GM21825 (cell line): ENCODE data around the gene PCSK2.

Source experiments
- ATAC-seq: cut with Tn5 transposase; IDR thresholded peaks from one replicate; pipeline ENCODE4 v1.9.1; 2021; ENCODE audit warnings: mild to moderate bottlenecking, moderate library complexity; ENCODE audit not compliant: unreplicated experiment

Gene PCSK2

GRCh38 chr20:17442588-17442987 is 215.7 kb downstream of the PCSK2 start:
- no peak for ATAC-seq

DNA sequence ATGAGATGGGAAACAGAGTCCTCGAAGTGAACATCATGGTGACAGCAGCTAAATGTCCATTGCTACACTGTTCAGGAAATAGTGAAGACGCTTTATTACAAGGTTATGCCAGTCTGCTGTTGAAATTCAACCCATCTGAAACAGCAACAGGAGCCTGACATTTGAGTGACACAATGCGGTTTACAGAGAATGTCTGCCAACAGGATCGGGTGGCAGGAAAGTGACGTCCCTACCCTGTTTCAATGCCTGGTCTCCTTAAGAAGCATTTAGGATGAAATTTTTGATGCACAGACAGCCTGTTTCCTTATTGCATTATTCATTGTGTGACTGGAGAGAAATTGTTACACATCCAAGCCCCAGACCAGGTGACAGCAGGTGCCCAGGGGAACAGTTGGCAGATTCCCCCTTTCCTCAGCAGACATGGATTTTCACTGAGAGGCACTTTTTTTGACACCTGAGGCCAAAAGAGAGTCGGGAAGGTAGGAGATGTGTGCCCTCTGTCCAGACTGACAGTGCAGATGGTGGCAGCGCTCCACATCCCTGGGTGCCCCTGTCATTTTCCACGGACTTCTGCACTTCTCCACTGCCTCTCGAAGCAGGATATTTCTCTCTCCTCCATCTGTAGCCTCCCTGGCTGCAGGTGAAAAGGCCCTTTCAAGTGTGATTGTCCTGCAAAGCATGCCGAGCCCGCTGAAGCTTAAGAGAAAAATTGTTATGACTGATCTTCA is 216.5 kb downstream of the PCSK2 start:
- no peak for ATAC-seq

DNA sequence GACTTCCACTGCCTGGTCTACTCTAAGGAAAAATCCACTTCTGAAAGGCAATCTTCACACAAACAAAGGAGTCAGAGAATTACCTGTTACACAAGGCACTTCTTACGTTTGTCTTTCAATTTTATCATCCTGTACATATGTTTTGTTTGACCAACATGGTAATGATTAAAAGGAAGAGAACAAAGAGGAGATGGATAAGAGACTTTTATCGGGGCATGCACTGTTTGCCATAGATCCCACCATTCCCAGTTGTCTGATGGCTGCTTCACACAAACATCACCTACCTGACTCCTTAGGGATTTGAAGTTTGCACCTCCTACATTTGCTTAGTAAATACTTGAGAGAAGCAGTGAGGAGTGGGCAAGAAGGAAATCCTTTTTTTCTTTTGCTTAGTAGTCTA is 217.3 kb downstream of the PCSK2 start:
- no peak for ATAC-seq

GRCh38 chr20:17445543-17445942 is 218.7 kb downstream of the PCSK2 start:
- no peak for ATAC-seq

GRCh38 chr20:17446171-17446570 is 219.3 kb downstream of the PCSK2 start:
- no peak for ATAC-seq

- ATAC-seq = no peak
Observed at GRCh38 chr20:17448071-17448470, 221.2 kb downstream of the PCSK2 start.

GRCh38 chr20:17449031-17449430 is 222.2 kb downstream of the PCSK2 start:
- no peak for ATAC-seq

DNA sequence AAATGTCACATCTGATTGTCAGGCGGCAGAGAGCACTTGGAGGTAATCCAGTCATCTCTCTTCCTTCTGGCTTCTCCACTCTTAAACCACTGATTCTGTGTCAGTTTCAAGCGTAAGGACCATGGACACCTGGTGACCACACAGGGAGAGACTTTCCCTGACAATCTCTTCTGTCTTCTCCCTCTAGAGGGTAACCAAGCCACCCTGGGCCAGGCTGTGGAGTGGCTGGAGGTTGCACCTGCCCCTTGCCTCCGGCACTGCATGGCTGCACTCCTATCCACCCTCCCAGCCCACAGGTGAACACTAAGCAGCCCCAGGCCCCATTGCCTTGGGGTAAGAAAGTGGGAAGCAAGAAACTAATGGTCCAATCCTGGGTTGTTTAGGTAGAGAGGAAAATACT is 225.6 kb downstream of the PCSK2 start:
- ATAC-seq = no peak

DNA sequence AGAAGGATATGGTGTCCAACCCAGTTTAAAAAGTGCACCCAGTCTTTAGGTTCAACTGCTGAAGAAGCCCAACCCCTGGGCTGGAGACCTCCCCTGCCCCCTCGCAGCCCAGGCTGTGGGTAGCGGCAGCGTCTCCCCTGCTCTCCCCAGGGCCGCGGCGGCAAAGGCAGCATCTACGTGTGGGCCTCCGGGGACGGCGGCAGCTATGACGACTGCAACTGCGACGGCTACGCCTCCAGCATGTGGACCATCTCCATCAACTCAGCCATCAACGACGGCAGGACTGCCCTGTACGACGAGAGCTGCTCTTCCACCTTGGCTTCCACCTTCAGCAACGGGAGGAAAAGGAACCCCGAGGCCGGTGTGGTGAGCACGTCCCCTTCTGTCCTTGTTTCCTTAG is 226.8 kb downstream of the PCSK2 start:
- ATAC-seq = no peak

DNA sequence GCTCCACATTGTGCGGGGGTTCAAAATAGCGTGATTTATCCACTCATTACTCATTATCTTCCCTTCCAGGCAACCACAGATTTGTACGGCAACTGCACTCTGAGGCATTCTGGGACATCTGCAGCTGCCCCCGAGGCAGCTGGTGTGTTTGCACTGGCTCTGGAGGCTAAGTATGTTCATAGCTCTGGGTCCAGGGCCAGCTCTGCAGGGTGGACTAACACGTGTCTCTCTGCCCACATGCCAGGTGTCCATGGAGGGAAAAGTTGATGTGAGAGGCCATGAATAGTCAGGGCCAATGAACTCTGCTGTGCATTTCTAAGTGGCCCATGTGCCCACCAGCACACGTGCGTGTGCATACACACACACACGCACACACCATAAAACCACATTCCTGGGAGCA is 229.4 kb downstream of the PCSK2 start:
- no peak for ATAC-seq

DNA sequence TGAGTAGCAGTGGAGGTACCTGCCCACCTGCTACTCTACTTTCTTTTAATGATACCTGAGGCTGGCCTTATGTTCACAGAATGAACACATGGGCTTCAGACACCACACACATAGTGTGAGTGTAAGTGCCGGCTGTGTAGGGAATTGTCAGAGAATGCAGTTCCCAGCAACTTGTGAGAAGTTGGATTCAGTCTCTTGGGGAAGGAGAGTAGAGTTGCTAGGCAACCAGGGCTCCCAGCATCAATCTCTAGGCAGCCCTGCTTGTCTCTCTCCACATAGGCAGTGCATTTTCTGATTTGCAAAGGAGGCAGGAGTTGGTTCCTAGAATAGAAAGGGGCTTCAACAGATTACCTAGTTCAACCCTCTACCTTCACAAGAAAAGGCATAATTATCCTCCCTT is 230.2 kb downstream of the PCSK2 start:
- ATAC-seq = no peak

DNA sequence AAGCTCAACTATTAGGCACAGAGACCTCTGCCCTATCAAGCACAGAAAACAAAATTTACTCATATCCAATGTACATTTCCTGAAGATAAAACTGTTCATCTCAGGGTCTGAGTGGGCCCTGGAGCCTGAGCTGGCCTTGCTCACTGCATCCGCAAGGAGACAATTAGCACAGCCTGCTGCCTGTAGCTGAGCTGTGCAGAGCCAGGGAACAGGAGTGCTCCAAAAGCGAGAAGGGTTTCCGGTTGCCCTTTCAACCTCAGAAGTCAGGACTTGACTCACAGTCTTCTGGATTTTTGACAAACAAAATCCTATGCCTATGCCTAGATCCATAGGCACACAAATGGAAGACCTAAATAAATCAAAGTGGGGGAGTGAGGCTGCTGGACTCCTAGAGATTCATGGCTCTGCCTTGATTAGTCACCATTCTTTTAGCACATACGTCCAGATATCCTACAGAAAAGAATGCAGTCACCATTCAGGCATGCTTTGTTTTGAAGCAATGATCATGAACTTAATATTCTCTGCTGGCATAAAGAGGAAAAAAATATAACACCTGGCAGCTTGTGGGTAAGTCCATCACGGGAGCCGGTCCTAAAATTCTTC is 230.8 kb downstream of the PCSK2 start:
- ATAC-seq = no peak

- no peak for ATAC-seq
Observed at GRCh38 chr20:17460119-17460518, 233.3 kb downstream of the PCSK2 start.

DNA sequence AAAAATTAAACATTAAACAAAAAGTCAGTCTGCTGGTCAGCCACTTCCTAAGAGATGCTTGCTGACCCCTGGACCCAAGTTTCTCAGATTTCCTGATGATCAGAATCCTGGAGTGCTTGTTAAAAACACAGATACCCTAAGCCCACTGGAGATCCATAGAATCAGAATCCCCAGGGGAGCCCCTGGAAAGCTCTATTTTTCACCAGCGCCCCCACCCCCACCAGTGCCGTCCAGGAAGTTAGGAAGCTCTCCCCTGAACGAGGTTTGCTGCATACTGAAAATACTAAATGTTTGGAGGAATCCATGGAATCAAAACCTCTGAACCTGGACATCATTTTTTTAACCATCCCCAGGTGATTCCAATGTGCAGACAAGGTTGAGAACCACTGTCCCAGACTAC is 235.1 kb downstream of the PCSK2 start:
- no peak for ATAC-seq

DNA sequence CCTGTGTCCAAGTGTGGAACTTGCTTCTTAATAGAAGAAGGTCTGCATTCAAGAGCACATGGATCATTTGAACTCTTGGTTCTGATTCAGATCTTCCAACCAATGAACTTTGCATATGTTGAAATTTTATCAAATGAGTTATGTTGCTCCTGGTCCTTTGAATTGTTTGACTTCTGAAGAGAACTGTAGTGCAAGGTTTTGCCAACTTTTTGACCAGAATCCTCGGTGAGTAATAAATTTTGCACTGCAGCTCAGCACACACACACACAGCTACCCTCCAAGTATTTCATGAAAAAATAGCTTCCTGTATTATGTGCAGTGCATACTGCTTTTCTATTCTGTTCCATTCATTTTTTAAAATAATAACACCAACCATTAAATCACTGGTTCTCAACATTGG is 236.9 kb downstream of the PCSK2 start:
- no peak for ATAC-seq

DNA sequence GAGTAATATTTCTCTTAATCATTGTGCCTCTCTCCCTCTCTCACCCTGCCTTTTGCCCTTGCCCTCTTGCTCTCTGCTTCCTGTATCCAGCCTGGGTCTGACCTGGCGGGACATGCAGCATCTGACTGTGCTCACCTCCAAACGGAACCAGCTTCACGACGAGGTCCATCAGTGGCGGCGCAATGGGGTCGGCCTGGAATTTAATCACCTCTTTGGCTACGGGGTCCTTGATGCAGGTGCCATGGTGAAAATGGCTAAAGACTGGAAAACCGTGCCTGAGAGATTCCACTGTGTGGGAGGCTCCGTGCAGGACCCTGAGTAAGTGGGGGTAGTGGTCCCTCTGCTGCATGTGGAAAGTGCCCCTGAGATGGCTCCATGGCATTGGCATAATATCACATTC is 238.4 kb downstream of the PCSK2 start:
- no peak for ATAC-seq

DNA sequence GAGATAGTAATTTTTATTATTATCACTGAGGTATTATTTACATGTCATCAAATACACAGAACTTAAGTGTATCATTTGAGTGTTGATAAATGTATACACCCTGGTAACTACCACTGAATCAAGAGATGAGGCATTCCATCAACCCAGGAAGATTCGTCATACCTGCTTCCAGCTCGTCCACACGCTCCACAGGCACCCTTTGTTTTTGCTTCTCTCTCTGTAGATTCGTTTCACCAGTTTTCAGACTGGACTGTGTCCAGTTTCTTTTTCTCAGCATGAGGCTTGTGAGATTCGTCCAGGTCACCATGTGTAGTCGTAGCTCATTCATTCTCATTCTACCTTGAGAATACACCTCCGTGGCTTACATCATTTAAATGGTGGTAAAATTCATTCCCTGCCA is 239.8 kb downstream of the PCSK2 start:
- ATAC-seq = no peak

DNA sequence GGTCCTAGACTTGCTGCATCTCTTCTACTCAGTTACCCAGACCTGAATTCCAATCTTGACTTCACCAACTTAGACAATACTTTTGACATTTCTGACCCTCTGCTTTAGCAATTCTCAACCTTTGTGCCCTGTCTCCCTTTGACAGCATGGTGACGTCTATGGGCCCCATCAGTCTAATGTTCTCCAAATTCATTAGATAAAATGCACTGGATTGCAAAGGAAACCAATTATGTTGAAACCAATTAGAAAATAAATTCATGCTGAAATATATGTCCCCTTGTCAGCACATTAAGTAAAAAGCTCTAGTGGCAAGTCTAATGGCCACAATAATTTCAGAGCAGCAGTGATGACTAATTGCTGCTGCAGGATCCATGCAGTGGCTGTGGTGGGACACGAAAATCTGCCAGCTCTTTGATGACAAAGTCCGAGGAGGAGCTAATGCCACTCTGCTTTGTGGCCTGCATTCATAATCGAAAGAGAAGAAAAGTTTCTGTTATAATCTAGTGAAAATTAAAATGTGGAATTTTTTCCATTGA is 240.3 kb downstream of the PCSK2 start:
- ATAC-seq = no peak

GRCh38 chr20:17468073-17468840 is 241.4 kb downstream of the PCSK2 start:
- ATAC-seq = no peak

DNA sequence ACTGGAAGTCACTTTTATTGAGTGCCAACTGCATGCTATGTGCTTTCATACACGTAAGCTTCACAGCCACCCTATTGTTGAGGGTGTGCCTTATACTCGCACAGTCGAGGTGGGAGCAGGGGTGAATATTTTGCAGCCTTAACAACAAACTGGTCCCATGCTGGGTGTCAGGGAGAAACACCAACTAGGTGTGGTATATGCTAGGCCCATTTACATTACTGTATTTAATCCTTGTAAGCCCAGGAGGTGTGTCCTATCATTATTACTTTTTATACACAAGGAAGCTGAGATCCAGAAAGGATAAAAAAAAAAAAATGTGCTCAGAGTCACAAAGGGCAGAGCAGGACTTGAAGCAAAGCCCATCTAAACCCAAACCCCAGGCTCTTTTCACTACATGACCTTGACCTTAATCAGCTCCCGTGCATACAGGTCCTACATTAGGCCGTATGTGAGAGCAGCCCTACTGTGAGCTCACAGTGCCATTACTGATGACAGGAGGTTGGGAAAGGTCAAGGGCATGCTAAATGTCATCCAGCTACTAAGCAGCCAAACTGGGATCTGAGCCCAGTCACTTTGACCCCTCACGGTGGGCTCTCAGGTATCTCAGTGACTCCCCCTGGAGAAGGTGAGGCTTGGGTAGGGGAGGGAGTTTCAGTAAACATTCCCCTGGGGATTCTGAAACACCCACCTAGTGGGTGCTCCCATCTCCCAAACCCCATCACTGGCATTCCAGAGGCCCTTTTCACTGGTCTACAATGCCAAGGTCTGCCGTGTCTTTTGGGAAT is 242.6 kb downstream of the PCSK2 start:
- ATAC-seq = no peak

- ATAC-seq = no peak
Observed at GRCh38 chr20:17470521-17470920, 243.7 kb downstream of the PCSK2 start.
